GM18870 (cell line): Measurements from ENCODE around the gene CGN.
"Not testable (repeated sequence)": the region's sequence is repeated elsewhere in the genome, so short reads cannot be mapped to it uniquely, and the experiment has no call there.

Experiments
- ATAC-seq: cut with Tn5 transposase; IDR thresholded peaks from one replicate; pipeline ENCODE4 v1.9.1; 2021; ENCODE audit warnings: moderate library complexity; ENCODE audit not compliant: unreplicated experiment

CGN gene

GRCh38 chr1:151522427-151522826 is 11.2 kb downstream of the CGN start:
- ATAC-seq = not testable (repeated sequence)

- no peak for ATAC-seq
Observed at GRCh38 chr1:151523326-151523725, 12.1 kb downstream of the CGN start.

GRCh38 chr1:151524736-151525135 is 13.5 kb downstream of the CGN start:
- no peak for ATAC-seq

- ATAC-seq = no peak
Observed at GRCh38 chr1:151526735-151527525, 15.7 kb downstream of the CGN start.

GRCh38 chr1:151529211-151529702 is 18.1 kb downstream of the CGN start:
- ATAC-seq = no peak

- no peak for ATAC-seq
Observed at GRCh38 chr1:151529781-151530180, 18.6 kb downstream of the CGN start.

GRCh38 chr1:151530461-151530860 is 19.3 kb downstream of the CGN start:
- ATAC-seq = no peak

GRCh38 chr1:151533870-151534269 is 22.7 kb downstream of the CGN start:
- ATAC-seq = no peak

- ATAC-seq = no peak
Observed at GRCh38 chr1:151534662-151535278, 23.6 kb downstream of the CGN start.

- no peak for ATAC-seq
Observed at GRCh38 chr1:151535326-151536271, 24.4 kb downstream of the CGN start.

GRCh38 chr1:151536499-151536898 is 25.3 kb downstream of the CGN start:
- no peak for ATAC-seq

GRCh38 chr1:151537112-151537511 is 25.9 kb downstream of the CGN start:
- no peak for ATAC-seq

- ATAC-seq = peak; percentile 33
Observed at GRCh38 chr1:151539321-151540020, 28.3 kb downstream of the CGN start.

GRCh38 chr1:151540021-151540981 is 29.1 kb downstream of the CGN start, which contains the start of gene TUFT1:
Gene TUFT1 (plus strand): TSS chr1:151540309. CDS start chr1:151540367, 58 bp downstream.
- peak; percentile 78 for ATAC-seq

GRCh38 chr1:151540982-151541377 is 29.8 kb downstream of the CGN start:
- no peak for ATAC-seq

GRCh38 chr1:151541752-151542151 is 30.6 kb downstream of the CGN start:
- ATAC-seq = no peak

GRCh38 chr1:151542710-151543129 is 31.5 kb downstream of the CGN start:
- no peak for ATAC-seq

GRCh38 chr1:151545542-151545941 is 34.4 kb downstream of the CGN start:
- ATAC-seq = no peak
